HG02759 (cell line): ENCODE data around the gene AVPR1B.
A peak's percentile ranks its signal among the peaks of the same experiment; 100 is the strongest.

Source experiments
- ATAC-seq: cut with Tn5 transposase; IDR thresholded peaks from one replicate; pipeline ENCODE4 v1.9.1; 2021; ENCODE audit warnings: mild to moderate bottlenecking, moderate library complexity; ENCODE audit not compliant: unreplicated experiment

The AVPR1B gene

GRCh38 chr1:206112600-206113301 lies 4.4 kb downstream of the AVPR1B start:
- ATAC-seq: no peak

GRCh38 chr1:206111271-206111927 lies 5.8 kb downstream of the AVPR1B start:
- ATAC-seq: no peak

GRCh38 chr1:206110820-206111219 lies 6.4 kb downstream of the AVPR1B start:
- no peak for ATAC-seq

- no peak for ATAC-seq
Observed at GRCh38 chr1:206110161-206110560, 7.0 kb downstream of the AVPR1B start.

- no peak for ATAC-seq
Observed at GRCh38 chr1:206109718-206110117, 7.5 kb downstream of the AVPR1B start.

GRCh38 chr1:206108635-206109034 lies 8.6 kb downstream of the AVPR1B start:
- no peak for ATAC-seq

- ATAC-seq: no peak
Observed at GRCh38 chr1:206107168-206107544, 10.0 kb downstream of the AVPR1B start.

- peak; percentile 61 for ATAC-seq
Observed at GRCh38 chr1:206106328-206107167, 10.6 kb downstream of the AVPR1B start.

- no peak for ATAC-seq
Observed at GRCh38 chr1:206105464-206105995, 11.7 kb downstream of the AVPR1B start.

GRCh38 chr1:206103979-206104378 lies 13.2 kb downstream of the AVPR1B start:
- ATAC-seq: no peak

- ATAC-seq: no peak
Observed at GRCh38 chr1:206102292-206102936, 14.8 kb downstream of the AVPR1B start.

GRCh38 chr1:206101351-206102045 lies 15.7 kb downstream of the AVPR1B start:
- no peak for ATAC-seq

GRCh38 chr1:206100226-206100815 lies 16.9 kb downstream of the AVPR1B start:
- ATAC-seq: no peak

GRCh38 chr1:206098242-206098919 lies 18.8 kb downstream of the AVPR1B start:
- ATAC-seq: no peak

- no peak for ATAC-seq
Observed at GRCh38 chr1:206097381-206097780, 19.8 kb downstream of the AVPR1B start.

GRCh38 chr1:206094024-206094423 lies 23.2 kb downstream of the AVPR1B start:
- ATAC-seq: no peak

- ATAC-seq: no peak
Observed at GRCh38 chr1:206089341-206089740, 27.8 kb downstream of the AVPR1B start.

GRCh38 chr1:206087091-206087490 lies 30.1 kb downstream of the AVPR1B start:
- no peak for ATAC-seq

- no peak for ATAC-seq
Observed at GRCh38 chr1:206083750-206084149, 33.4 kb downstream of the AVPR1B start.
